Hepatocyte (in vitro differentiated cells): ENCODE measurements around the gene SCFD2. TPM values are rescaled to one million over a fixed set of nuclear protein-coding genes. Genes with fewer than 3 reads are reported as not detected.

Experiments
- DNase-seq: peaks from one replicate; pipeline ENCODE4 v3.0.0-alpha.2; 2016; ENCODE audit warnings: low spot score
- H2AFZ ChIP-seq: fragments of 200-600 bp; sonication (generic); 2 replicates; pipeline ENCODE4 v1.6.0; 2016; ENCODE audit warnings: antibody characterized with exemption, mild to moderate bottlenecking
- H3K27ac ChIP-seq: fragments of 200-600 bp; sonication (generic); 2 replicates; pipeline ENCODE4 v1.5.1; 2016; ENCODE audit warnings: mild to moderate bottlenecking
- H3K27me3 ChIP-seq: fragments of 200-600 bp; sonication (generic); 2 replicates; pipeline ENCODE4 v1.6.1; 2016
- H3K36me3 ChIP-seq: fragments of 200-600 bp; sonication (generic); replicated peaks from 2 replicates; pipeline ENCODE4 v1.5.1; 2016; ENCODE audit warnings: low read depth; ENCODE audit not compliant: insufficient read depth
- H3K4me1 ChIP-seq: fragments of 200-600 bp; sonication (generic); 2 replicates; pipeline ENCODE4 v1.5.1; 2016; ENCODE audit warnings: mild to moderate bottlenecking, moderate library complexity; ENCODE audit not compliant: insufficient read depth
- H3K4me2 ChIP-seq: fragments of 200-600 bp; sonication (generic); 2 replicates; pipeline ENCODE4 v1.6.0; 2016
- H3K4me3 ChIP-seq: fragments of 200-600 bp; sonication (generic); 2 replicates; pipeline ENCODE4 v1.5.1; 2016; ENCODE audit warnings: mild to moderate bottlenecking
- H3K79me2 ChIP-seq: fragments of 200-600 bp; sonication (generic); 2 replicates; pipeline ENCODE4 v1.6.0; 2017; ENCODE audit warnings: mild to moderate bottlenecking
- H3K9me2 ChIP-seq: fragments of 200-600 bp; sonication (generic); replicated peaks from 2 replicates; pipeline ENCODE4 v1.6.0; 2017; ENCODE audit warnings: mild to moderate bottlenecking; ENCODE audit not compliant: insufficient read depth
- H3K9me3 ChIP-seq: fragments of 200-600 bp; sonication (generic); 2 replicates; pipeline ENCODE4 v1.5.1; 2016; ENCODE audit warnings: low read depth, mild to moderate bottlenecking
- H4K20me1 ChIP-seq: fragments of 200-600 bp; sonication (generic); 2 replicates; pipeline ENCODE4 v1.6.0; 2016; ENCODE audit warnings: mild to moderate bottlenecking; ENCODE audit not compliant: insufficient read depth, poor library complexity, severe bottlenecking
- CTCF ChIP-seq: fragments of 200-600 bp; sonication (generic); IDR thresholded peaks from 2 replicates; pipeline ENCODE4 v1.5.1; 2016; ENCODE audit warnings: antibody characterized with exemption, mild to moderate bottlenecking; ENCODE audit not compliant: poor library complexity
- EZH2 ChIP-seq: fragments of 200-600 bp; sonication (generic); IDR thresholded peaks from 2 replicates; pipeline ENCODE4 v1.6.1; 2016; ENCODE audit warnings: antibody characterized with exemption, mild to moderate bottlenecking, borderline replicate concordance
- EZH2phosphoT487 ChIP-seq: fragments of 200-600 bp; sonication (generic); IDR thresholded peaks from one replicate; pipeline ENCODE4 v1.6.1; 2018; ENCODE audit warnings: antibody characterized with exemption, mild to moderate bottlenecking, low read depth, moderate library complexity; ENCODE audit not compliant: unreplicated experiment, severe bottlenecking
- WGBS: methylation state at CpG from one replicate; pipeline ENCODE4 v1.1.6; 2016; ENCODE audit warnings: low lambda C conversion rate; ENCODE audit errors: missing lambda C conversion rate; 5-methylcytosine and 5-hydroxymethylcytosine counted together
- polyA plus RNA-seq: library from polyadenylated mRNA; unstranded; fragments of >200 nt; fragmentation: Nextera tagmentation; extraction: Ambion mirVana; gene quantifications from 2 replicates; pipeline ENCODE4 v1.2.1, GENCODE V29; 2016
- total RNA-seq: library from RNA; depleted of rRNA; stranded (reverse); fragments of >200 nt; gene quantifications from 2 replicates; pipeline ENCODE4 v1.2.3, GENCODE V29; 2014

Gene SCFD2
- total and polyA plus RNA-seq, 2 experiments from 2014 or later, result 8.4 to 15.7 TPM

DNA sequence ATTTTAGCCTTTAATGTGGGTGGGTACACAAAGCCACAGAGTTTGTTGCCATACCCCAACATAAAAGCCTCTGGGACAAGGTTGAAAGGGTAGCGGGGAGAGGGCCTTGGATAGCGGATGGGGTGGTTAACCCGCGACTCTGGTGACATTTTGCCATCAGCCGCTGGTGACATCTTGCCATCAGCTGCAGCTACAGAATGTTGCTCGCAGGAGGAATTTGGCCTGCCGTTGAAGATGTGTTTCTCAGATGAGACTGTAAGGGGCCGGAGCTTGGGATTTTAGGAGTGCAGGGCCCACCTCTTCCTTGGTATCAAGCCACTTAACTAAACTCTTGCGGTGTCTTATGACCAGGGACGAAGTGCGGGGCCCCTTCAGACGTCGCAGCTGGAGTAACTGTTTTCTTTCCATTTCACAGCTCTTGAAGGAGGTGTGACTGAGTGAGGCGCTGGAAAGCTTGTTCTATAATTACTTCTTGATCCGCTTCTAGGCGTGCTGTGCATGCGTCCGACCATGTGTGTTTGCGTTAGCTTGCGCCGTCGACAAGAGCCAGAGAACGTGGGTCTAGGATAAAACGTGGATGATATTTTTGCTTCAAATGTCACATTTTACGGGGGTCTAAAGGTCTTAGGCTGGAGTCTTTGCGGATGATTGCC is 504.6 kb downstream of the SCFD2 start:
- DNase-seq, result no peak
- H3K36me3 ChIP-seq, result no peaks in the 10 kb centered on the region
- TF ChIP-seq CTCF (no peak), EZH2phosphoT487 (no peak), EZH2 (no peak)
- H3K4me3 ChIP-seq, result peak overlapping the region; percentile 64
- 38% methylated on average over 26 of the region's 26 CpGs for WGBS
- H2AFZ ChIP-seq, result peak overlapping the region; percentile 72
- H3K27me3 ChIP-seq, result no peaks in the 10 kb centered on the region
- peaks cover 6% of the 10 kb centered on the region for H3K4me1 ChIP-seq
- H3K9me2 ChIP-seq, result no peaks in the 10 kb centered on the region
- peak overlapping the region; percentile 42 for H3K27ac ChIP-seq
- H3K79me2 ChIP-seq, result peaks cover 11% of the 10 kb centered on the region
- H3K9me3 ChIP-seq, result no peaks in the 10 kb centered on the region
- no peaks in the 10 kb centered on the region for H4K20me1 ChIP-seq
- H3K4me2 ChIP-seq, result peak overlapping the region; percentile 91

- Histone ChIP-seq H3K36me3 (no peaks in the 10 kb centered on the region), H3K27me3 (no peaks in the 10 kb centered on the region), H3K79me2 (peaks cover 11% of the 10 kb centered on the region), H2AFZ (no peak overlapping the region), H3K9me2 (no peaks in the 10 kb centered on the region), H3K4me2 (no peak overlapping the region), H3K4me1 (peaks cover 2% of the 10 kb centered on the region), H3K27ac (no peak overlapping the region), H3K9me3 (no peaks in the 10 kb centered on the region), H4K20me1 (no peaks in the 10 kb centered on the region), H3K4me3 (no peak overlapping the region)
- no peak for DNase-seq
- TF ChIP-seq EZH2 (no peak), CTCF (no peak), EZH2phosphoT487 (no peak)
- 98% methylated on average over 2 of the region's 2 CpGs for WGBS
Measured at GRCh38 chr4:52860361-52860760, 505.5 kb downstream of the SCFD2 start.

DNA sequence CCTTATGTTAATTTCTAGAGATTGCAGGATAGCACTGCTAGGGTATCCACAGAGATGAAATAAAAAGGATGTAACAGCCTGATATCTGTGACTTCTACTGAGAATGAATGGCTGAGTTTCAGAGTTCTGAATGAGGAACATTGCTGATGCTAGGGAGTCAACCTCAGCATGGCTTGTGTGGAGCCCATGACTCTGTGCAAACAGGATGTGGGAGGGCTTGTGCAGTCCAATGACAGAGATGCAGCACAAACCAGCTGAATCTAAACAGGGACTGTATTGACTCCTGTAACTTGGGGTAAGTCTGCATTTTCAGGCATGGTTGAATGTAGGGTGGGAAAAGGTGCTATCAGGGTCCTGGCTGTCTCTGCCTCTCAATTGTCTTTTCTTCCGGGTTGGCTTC is 509.1 kb downstream of the SCFD2 start:
- no peaks in the 10 kb centered on the region for H3K9me3 ChIP-seq
- no peaks in the 10 kb centered on the region for H4K20me1 ChIP-seq
- 100% methylated on average over 1 of the region's 1 CpG for WGBS
- H3K4me1 ChIP-seq, result no peaks in the 10 kb centered on the region
- no peaks in the 10 kb centered on the region for H3K36me3 ChIP-seq
- no peak overlapping the region for H3K4me2 ChIP-seq
- no peaks in the 10 kb centered on the region for H3K9me2 ChIP-seq
- no peak for DNase-seq
- no peak overlapping the region for H3K27ac ChIP-seq
- H2AFZ ChIP-seq, result no peak overlapping the region
- no peaks in the 10 kb centered on the region for H3K79me2 ChIP-seq
- no peak overlapping the region for H3K4me3 ChIP-seq
- H3K27me3 ChIP-seq, result no peaks in the 10 kb centered on the region
- TF ChIP-seq EZH2, result no peak
- TF ChIP-seq CTCF, result no peak
- TF ChIP-seq EZH2phosphoT487, result no peak

- Histone ChIP-seq H2AFZ (no peak overlapping the region), H3K27ac (no peak overlapping the region), H3K4me1 (peaks cover 11% of the 10 kb centered on the region), H3K36me3 (no peaks in the 10 kb centered on the region), H3K4me3 (no peak overlapping the region), H3K27me3 (no peaks in the 10 kb centered on the region), H3K4me2 (no peak overlapping the region), H4K20me1 (no peaks in the 10 kb centered on the region), H3K9me2 (no peaks in the 10 kb centered on the region), H3K79me2 (no peaks in the 10 kb centered on the region), H3K9me3 (no peaks in the 10 kb centered on the region)
- DNase-seq, result no peak
- TF ChIP-seq EZH2 (no peak), EZH2phosphoT487 (no peak), CTCF (no peak)
Measured at GRCh38 chr4:52853351-52853750, 512.5 kb downstream of the SCFD2 start.
